A673 (cell line): ENCODE measurements around the gene DPP10.

Experiments
- EZH2 ChIP-seq: fragments of 200-600 bp; sonication (generic); IDR thresholded peaks from 2 replicates; pipeline ENCODE4 v1.6.1; 2017; ENCODE audit warnings: borderline replicate concordance, low read depth, mild to moderate bottlenecking, mixed read lengths, antibody characterized with exemption, low read length; ENCODE audit not compliant: poor library complexity, severe bottlenecking
- TF ChIP-seq, protein P1 (sequence below): fragments of 300-800, 200-600 bp; sonication (generic); conservative IDR thresholded peaks from 2 replicates; pipeline ENCODE4 v1.5.1; 2017; ENCODE audit warnings: low read depth, mild to moderate bottlenecking, antibody characterized with exemption, low read length, moderate library complexity, mixed read lengths

DNA sequence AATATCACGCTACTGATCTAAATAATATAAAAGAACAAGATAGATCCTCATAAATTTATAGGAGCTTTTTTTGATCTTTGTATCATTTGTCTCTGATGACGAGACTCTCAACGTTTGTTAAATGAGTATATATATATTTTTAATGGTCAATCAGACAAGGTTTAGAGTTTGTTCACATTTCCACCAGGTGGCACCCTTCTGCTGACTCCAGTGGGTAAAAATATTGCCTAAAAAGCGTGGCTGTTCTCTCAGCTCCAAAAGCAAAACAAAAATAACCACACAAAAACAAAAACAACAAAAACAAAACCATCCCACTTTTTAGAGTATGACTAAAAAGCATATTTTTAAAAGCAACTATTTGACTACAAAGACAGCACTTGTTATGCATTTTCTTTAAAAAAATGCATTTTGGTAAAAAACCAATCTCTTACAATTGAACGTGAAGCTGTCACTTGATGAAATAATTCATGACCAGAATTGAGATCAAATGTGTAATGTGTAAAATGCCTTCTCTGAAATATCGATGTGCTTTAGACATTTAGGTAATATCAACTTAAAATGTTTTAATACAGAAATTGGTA, 723.2 kb downstream of the DPP10 start:
- TF ChIP-seq, protein P1, sequence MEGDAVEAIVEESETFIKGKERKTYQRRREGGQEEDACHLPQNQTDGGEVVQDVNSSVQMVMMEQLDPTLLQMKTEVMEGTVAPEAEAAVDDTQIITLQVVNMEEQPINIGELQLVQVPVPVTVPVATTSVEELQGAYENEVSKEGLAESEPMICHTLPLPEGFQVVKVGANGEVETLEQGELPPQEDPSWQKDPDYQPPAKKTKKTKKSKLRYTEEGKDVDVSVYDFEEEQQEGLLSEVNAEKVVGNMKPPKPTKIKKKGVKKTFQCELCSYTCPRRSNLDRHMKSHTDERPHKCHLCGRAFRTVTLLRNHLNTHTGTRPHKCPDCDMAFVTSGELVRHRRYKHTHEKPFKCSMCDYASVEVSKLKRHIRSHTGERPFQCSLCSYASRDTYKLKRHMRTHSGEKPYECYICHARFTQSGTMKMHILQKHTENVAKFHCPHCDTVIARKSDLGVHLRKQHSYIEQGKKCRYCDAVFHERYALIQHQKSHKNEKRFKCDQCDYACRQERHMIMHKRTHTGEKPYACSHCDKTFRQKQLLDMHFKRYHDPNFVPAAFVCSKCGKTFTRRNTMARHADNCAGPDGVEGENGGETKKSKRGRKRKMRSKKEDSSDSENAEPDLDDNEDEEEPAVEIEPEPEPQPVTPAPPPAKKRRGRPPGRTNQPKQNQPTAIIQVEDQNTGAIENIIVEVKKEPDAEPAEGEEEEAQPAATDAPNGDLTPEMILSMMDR, result peak; percentile 66
- no peak for TF ChIP-seq EZH2
